A673 (cell line): ENCODE measurements around the gene RAB11FIP4.

Experiments used
- CTCF ChIP-seq: fragments of 300-800, 200-600 bp; sonication (generic); conservative IDR thresholded peaks from 2 replicates; pipeline ENCODE4 v1.5.1; 2017; ENCODE audit warnings: low read depth, mild to moderate bottlenecking, antibody characterized with exemption, low read length, moderate library complexity, mixed read lengths
- EZH2 ChIP-seq: fragments of 200-600 bp; sonication (generic); IDR thresholded peaks from 2 replicates; pipeline ENCODE4 v1.6.1; 2017; ENCODE audit warnings: borderline replicate concordance, low read depth, mild to moderate bottlenecking, mixed read lengths, antibody characterized with exemption, low read length; ENCODE audit not compliant: poor library complexity, severe bottlenecking

DNA sequence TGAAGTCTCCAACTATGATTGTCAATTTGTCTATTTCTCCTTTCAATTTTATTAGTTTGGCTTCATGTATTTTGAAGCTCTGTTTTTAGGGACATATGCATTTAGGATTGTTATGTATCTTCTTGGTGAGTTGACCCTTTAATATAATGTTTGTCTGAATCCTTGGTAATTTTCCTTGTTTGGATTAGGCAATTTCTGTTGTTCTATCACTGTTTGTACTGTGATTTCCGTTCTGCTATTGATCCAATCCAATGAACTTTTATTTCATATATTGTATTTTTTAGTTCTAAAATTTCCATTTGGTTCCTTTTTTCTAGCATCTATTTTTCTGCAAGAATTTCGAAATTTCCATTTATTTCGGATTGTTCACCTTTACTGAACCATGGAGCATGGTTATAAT is 31.0 kb downstream of the RAB11FIP4 start:
- no peak for TF ChIP-seq CTCF
- TF ChIP-seq EZH2: no peak
